ENCODE measurements around the gene THAP3.

GRCh38 chr1:6578624-6579373 is 45.9 kb upstream of the THAP3 start:
- TF ChIP-seq CTCF (IDR thresholded peaks at IDR 0.05) (no peak), POLR2A (IDR thresholded peaks at IDR 0.05) (no peak)

Data from lower leg skin (tissue), 3 donors.